Caco-2 (cell line): ENCODE data around the gene FUT2. TPM values are rescaled to one million over a fixed set of nuclear protein-coding genes. Genes with fewer than 3 reads are reported as not detected.

ENCODE experiments used
- BruUV-seq: library from RNA; stranded (reverse); fragments of 400-500 nt; replicated peaks from 2 replicates; lab custom pipeline; 2021; lab: Mats Ljungman, UMichigan
- CTCF ChIA-PET: fragments of 300-600 bp; sonication (Branson Sonifier 250); formaldehyde crosslinking; loops from one replicate; lab custom pipeline; 2022; ENCODE audit warnings: antibody characterized with exemption; lab: Charles Lee
- POLR2A ChIA-PET: fragments of 300-600 bp; sonication (Branson Sonifier 250); formaldehyde crosslinking; loops from one replicate; lab custom pipeline; 2022; ENCODE audit warnings: antibody characterized with exemption; lab: Charles Lee
- DNase-seq, 2 experiments: peaks; one replicate each; pipeline versions ENCODE4 v3.0.0 to v3.0.0-alpha.2; 2020 to 2022
- H3K27me3 ChIP-seq: replicated peaks from 2 replicates; pipeline ENCODE4 v1.6.0; 2011; ENCODE audit warnings: low read length; ENCODE audit not compliant: control insufficient read depth, insufficient read depth
- H3K36me3 ChIP-seq: 2 replicates; pipeline ENCODE4 v1.5.1; 2011; ENCODE audit warnings: low read length; ENCODE audit not compliant: control insufficient read depth, insufficient read depth
- H3K4me1 ChIP-seq: fragments of 250-450 bp; sonication (Bioruptor Pico); 2 replicates; pipeline ENCODE4 v1.5.1; 2020; ENCODE audit warnings: mild to moderate bottlenecking
- H3K4me3 ChIP-seq: 2 replicates; pipeline ENCODE4 v1.5.1; 2011; ENCODE audit warnings: low read depth, mild to moderate bottlenecking, control low read depth, low read length
- H3K9me3 ChIP-seq: fragments of 250-450 bp; sonication (Bioruptor Pico); 2 replicates; pipeline ENCODE4 v1.5.1; 2020; ENCODE audit warnings: mild to moderate bottlenecking, moderate library complexity
- H3K27ac Mint-ChIP-seq: one replicate; pipeline ENCODE4 v1.8.0; 2022; ENCODE audit warnings: mixed read lengths; ENCODE audit not compliant: unreplicated experiment
- H3K27me3 Mint-ChIP-seq: one replicate; pipeline ENCODE4 v1.8.0; 2022; ENCODE audit warnings: mixed read lengths; ENCODE audit not compliant: insufficient read depth, unreplicated experiment
- H3K36me3 Mint-ChIP-seq: one replicate; pipeline ENCODE4 v1.8.0; 2022; ENCODE audit warnings: mild to moderate bottlenecking, mixed read lengths; ENCODE audit not compliant: insufficient read depth, unreplicated experiment
- H3K4me1 Mint-ChIP-seq: one replicate; pipeline ENCODE4 v1.8.0; 2022; ENCODE audit warnings: low read depth, mixed read lengths; ENCODE audit not compliant: unreplicated experiment
- H3K4me3 Mint-ChIP-seq: one replicate; pipeline ENCODE4 v1.8.0; 2022; ENCODE audit warnings: mild to moderate bottlenecking, moderate library complexity, mixed read lengths; ENCODE audit not compliant: unreplicated experiment
- H3K9me3 Mint-ChIP-seq: one replicate; pipeline ENCODE4 v1.8.0; 2022; ENCODE audit warnings: mixed read lengths; ENCODE audit not compliant: unreplicated experiment
- CTCF ChIP-seq, 2 experiments: fragments of 200-600 bp in 1 of 2; IDR thresholded peaks; 1 replicate in 1 of 2; 2 replicates in 1 of 2; pipeline versions ENCODE4 v1.5.1 to v1.8.0; 2011 to 2022; ENCODE audit warnings: antibody characterized with exemption in 1 of 2, control low read depth in 1 of 2, inconsistent platforms in 1 of 2, low read depth in 1 of 2, low read length in 1 of 2, mild to moderate bottlenecking in 1 of 2, moderate library complexity in 1 of 2; ENCODE audit not compliant: insufficient read depth in 1 of 2, severe bottlenecking in 1 of 2, unreplicated experiment in 1 of 2
- intact Hi-C: fragments of 100-400 bp; cut with micrococcal nuclease; formaldehyde crosslinking; loops from one replicate; pipeline ENCODE4 v1.10.0; 2022; ENCODE audit not compliant: unreplicated experiment
- total RNA-seq: library from RNA; stranded (reverse); gene quantifications from 2 replicates; pipeline ENCODE4 v1.2.3, GENCODE V29; 2022

The FUT2 gene
- total RNA-seq, 1 experiment from 2014 or later, result 13.5 TPM

DNA sequence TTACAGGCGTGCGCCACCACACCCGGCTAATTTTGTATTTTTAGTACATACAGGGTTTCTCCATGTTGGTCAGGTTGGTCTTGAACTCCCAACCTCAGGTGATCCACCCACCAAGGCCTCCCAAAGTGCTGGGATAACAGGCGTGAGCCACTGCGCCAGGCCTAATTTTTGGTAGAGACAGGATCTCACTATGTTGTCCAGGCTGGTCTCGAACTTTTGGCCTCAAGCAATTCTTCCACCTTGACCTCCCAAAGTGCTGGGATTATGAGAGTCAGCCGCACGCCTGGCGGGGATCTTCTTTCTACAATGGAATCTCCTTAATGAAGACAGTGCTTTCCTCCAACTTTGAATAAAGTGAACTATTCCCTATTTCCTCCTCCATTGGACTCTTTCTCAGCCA, 38.9 kb downstream of the FUT2 start:
- Mint-ChIP-seq H3K4me1 (peaks cover 28% of the 10 kb centered on the region), H3K36me3 (peaks cover 22% of the 10 kb centered on the region), H3K9me3 (no peaks in the 10 kb centered on the region), H3K4me3 (peak overlapping the region; percentile 85), H3K27me3 (no peaks in the 10 kb centered on the region), H3K27ac (peak overlapping the region; percentile 73)
- H3K4me1 ChIP-seq, result peaks cover 7% of the 10 kb centered on the region
- no peak for DNase-seq
- ChIA-PET POLR2A (interaction anchor here (1.0 kb wide), 1 partner anchor 20 kb away, joined by 8 read pairs; no protein-coding TSS in a partner anchor), CTCF (interaction anchor here (1.2 kb wide), 2 partner anchors 22 to 59 kb away, joined by 5 to 7 read pairs; no protein-coding TSS in a partner anchor)
- H3K4me3 ChIP-seq, result peak overlapping the region; percentile 55
- no TSS peak for BruUV-seq
- H3K9me3 ChIP-seq, result no peaks in the 10 kb centered on the region
- no peak for TF ChIP-seq CTCF (IDR thresholded peaks at IDR 0.05; ENCODE audit: insufficient read depth in 1 of 2, low read depth in 1 of 2, low read length in 1 of 2, severe bottlenecking in 1 of 2, unreplicated experiment in 1 of 2)
- no peaks in the 10 kb centered on the region for H3K36me3 ChIP-seq
- intact Hi-C loops, result no loop called here
- H3K27me3 ChIP-seq, result no peaks in the 10 kb centered on the region

GRCh38 chr19:48735031-48735615, 39.4 kb downstream of the FUT2 start:
- POLR2A ChIA-PET, result interaction anchor here (0.6 to 1.0 kb wide), 2 partner anchors 21 to 39 kb away, joined by 4 to 8 read pairs; no protein-coding TSS in a partner anchor
- Mint-ChIP-seq H3K27ac (peak overlapping the region; percentile 73), H3K36me3 (peaks cover 22% of the 10 kb centered on the region), H3K4me3 (peak overlapping the region; percentile 85), H3K4me1 (peaks cover 33% of the 10 kb centered on the region), H3K9me3 (no peaks in the 10 kb centered on the region), H3K27me3 (no peaks in the 10 kb centered on the region)
- intact Hi-C loops, result no loop called here
- H3K9me3 ChIP-seq, result no peaks in the 10 kb centered on the region
- no TSS peak for BruUV-seq
- no peaks in the 10 kb centered on the region for H3K36me3 ChIP-seq
- peak; percentile 85 to 86 for DNase-seq
- TF ChIP-seq CTCF (IDR thresholded peaks at IDR 0.05; ENCODE audit: insufficient read depth in 1 of 2, low read depth in 1 of 2, low read length in 1 of 2, severe bottlenecking in 1 of 2, unreplicated experiment in 1 of 2), result peak; percentile 22 to 41
- peaks cover 10% of the 10 kb centered on the region for H3K4me1 ChIP-seq
- CTCF ChIA-PET, result interaction anchor here (0.6 to 1.2 kb wide), 7 partner anchors 10 to 59 kb away, joined by 3 to 7 read pairs (median 6); no protein-coding TSS in a partner anchor
- H3K27me3 ChIP-seq, result no peaks in the 10 kb centered on the region
- peak overlapping the region; percentile 55 for H3K4me3 ChIP-seq

GRCh38 chr19:48737360-48737998, 41.7 kb downstream of the FUT2 start:
- BruUV-seq, result no TSS peak
- H3K27me3 Mint-ChIP-seq, result no peaks in the 10 kb centered on the region
- peaks cover 41% of the 10 kb centered on the region for H3K4me1 Mint-ChIP-seq
- peak in 1 of 2 experiments; percentile 51 for DNase-seq
- H3K36me3 Mint-ChIP-seq, result peaks cover 26% of the 10 kb centered on the region
- H3K27me3 ChIP-seq, result no peaks in the 10 kb centered on the region
- H3K4me3 Mint-ChIP-seq, result no peak overlapping the region
- H3K9me3 Mint-ChIP-seq, result no peaks in the 10 kb centered on the region
- peaks cover 22% of the 10 kb centered on the region for H3K4me1 ChIP-seq
- H3K9me3 ChIP-seq, result no peaks in the 10 kb centered on the region
- H3K36me3 ChIP-seq, result no peaks in the 10 kb centered on the region
- no peak overlapping the region for H3K4me3 ChIP-seq
- TF ChIP-seq CTCF (IDR thresholded peaks at IDR 0.05; ENCODE audit: insufficient read depth in 1 of 2, low read depth in 1 of 2, low read length in 1 of 2, severe bottlenecking in 1 of 2, unreplicated experiment in 1 of 2), result no peak
- CTCF ChIA-PET, result interaction anchor here (1.7 to 2.9 kb wide), 2 partner anchors 13 to 24 kb away, joined by 10 to 37 read pairs; no protein-coding TSS in a partner anchor
- POLR2A ChIA-PET, result no interaction called here
- intact Hi-C loops, result no loop called here
- peak overlapping the region; percentile 77 for H3K27ac Mint-ChIP-seq
